ENCODE data around the gene MSH2.

GRCh38 chr2:47521666-47522285 is 118.8 kb downstream of the MSH2 start:
- TF ChIP-seq EZH2 (IDR thresholded peaks at IDR 0.05; ENCODE audit: insufficient read depth, poor library complexity, severe bottlenecking) (no peak), EZH2phosphoT487 (IDR thresholded peaks at IDR 0.05; ENCODE audit: insufficient read depth, low read depth) (no peak)

Data from GM23248 (cell line).